NCI-H1105 treated with DMSO at 0.1 percent for 48 hours (cell line): ENCODE results near the gene FBXW12.
A peak's percentile ranks its signal among the peaks of the same experiment; 100 is the strongest.

Experiments used
- DNase-seq: peaks from one replicate; lab custom pipeline; 2025; lab: John Stamatoyannopoulos, UW

Gene FBXW12

GRCh38 chr3:48422272-48422671 is 50.3 kb downstream of the FBXW12 start:
- DNase-seq = no peak

- no peak for DNase-seq
Measured at GRCh38 chr3:48422681-48423080, 50.7 kb downstream of the FBXW12 start.

GRCh38 chr3:48423241-48423882 is 51.3 kb downstream of the FBXW12 start:
- no peak for DNase-seq

GRCh38 chr3:48423883-48424695 is 52.1 kb downstream of the FBXW12 start:
- no peak for DNase-seq

GRCh38 chr3:48425281-48425812 is 53.3 kb downstream of the FBXW12 start:
- no peak for DNase-seq

GRCh38 chr3:48426401-48426909 is 54.4 kb downstream of the FBXW12 start:
- no peak for DNase-seq

GRCh38 chr3:48426944-48427629 is 55.1 kb downstream of the FBXW12 start:
- no peak for DNase-seq

GRCh38 chr3:48427630-48427962 is 55.6 kb downstream of the FBXW12 start:
- DNase-seq = no peak

GRCh38 chr3:48428088-48428571 is 56.1 kb downstream of the FBXW12 start:
- no peak for DNase-seq

GRCh38 chr3:48428572-48429316 is 56.7 kb downstream of the FBXW12 start:
- DNase-seq = peak; percentile 4

- DNase-seq = peak; percentile 78
Measured at GRCh38 chr3:48429317-48429959, 57.4 kb downstream of the FBXW12 start.

GRCh38 chr3:48429960-48430707 is 58.1 kb downstream of the FBXW12 start, which contains the start of gene PLXNB1:
PLXNB1 (minus strand) TSS chr3:48430086; CDS start chr3:48424611, 5,475 bp downstream.
- peak; percentile 86 for DNase-seq

GRCh38 chr3:48430708-48431101 is 58.7 kb downstream of the FBXW12 start:
- DNase-seq = no peak

- DNase-seq = no peak
Measured at GRCh38 chr3:48431224-48432029, 59.4 kb downstream of the FBXW12 start.

- DNase-seq = no peak
Measured at GRCh38 chr3:48432411-48433371, 60.7 kb downstream of the FBXW12 start.

- DNase-seq = no peak
Measured at GRCh38 chr3:48433472-48434118, 61.6 kb downstream of the FBXW12 start.

- no peak for DNase-seq
Measured at GRCh38 chr3:48434591-48435222, 62.7 kb downstream of the FBXW12 start.
